NCI-H2107 treated with DMSO at 0.1 percent for 48 hours (cell line): ENCODE data around the gene SAP30L.

Experiments used
- DNase-seq: peaks from one replicate; lab custom pipeline; 2025; ENCODE audit not compliant: unreplicated experiment; lab: John Stamatoyannopoulos, UW

The SAP30L gene

GRCh38 chr5:154506049-154506715, 60.4 kb downstream of the SAP30L start:
- no peak for DNase-seq

- no peak for DNase-seq
Observed at GRCh38 chr5:154506716-154507080, 60.9 kb downstream of the SAP30L start.

- no peak for DNase-seq
Observed at GRCh38 chr5:154508114-154508513, 62.3 kb downstream of the SAP30L start.

GRCh38 chr5:154509784-154510555, 64.2 kb downstream of the SAP30L start:
- no peak for DNase-seq
